C4-2B (cell line): ENCODE measurements around the gene SWI5.

Source experiments
- ZFX ChIP-seq: fragments of 450-650 bp; IDR thresholded peaks from 2 replicates; pipeline ENCODE4 v1.6.1; 2017
- TF ChIP-seq, protein P1 (sequence below): fragments of 450-650 bp; conservative IDR thresholded peaks from 2 replicates; pipeline ENCODE4 v1.5.1; 2017; ENCODE audit warnings: mild to moderate bottlenecking

DNA sequence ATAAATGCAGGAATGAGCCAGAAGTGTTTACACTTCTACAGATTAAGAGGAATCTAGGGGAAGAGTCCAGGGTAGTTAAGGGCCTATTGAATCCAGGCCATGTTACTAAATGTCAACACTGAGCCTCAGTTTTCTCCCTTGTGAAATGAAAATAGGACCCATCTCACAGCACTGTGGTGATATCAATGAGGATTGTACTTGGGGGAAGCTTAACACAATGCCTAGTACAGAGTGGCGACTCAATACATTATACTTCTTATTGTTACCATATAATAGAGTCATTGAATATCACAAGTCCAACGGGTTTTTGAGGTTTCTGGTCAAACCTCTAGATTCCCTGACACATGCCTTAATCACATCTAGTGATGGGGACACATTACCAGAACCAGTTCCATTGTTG lies 41.6 kb downstream of the SWI5 start:
- TF ChIP-seq, protein P1, sequence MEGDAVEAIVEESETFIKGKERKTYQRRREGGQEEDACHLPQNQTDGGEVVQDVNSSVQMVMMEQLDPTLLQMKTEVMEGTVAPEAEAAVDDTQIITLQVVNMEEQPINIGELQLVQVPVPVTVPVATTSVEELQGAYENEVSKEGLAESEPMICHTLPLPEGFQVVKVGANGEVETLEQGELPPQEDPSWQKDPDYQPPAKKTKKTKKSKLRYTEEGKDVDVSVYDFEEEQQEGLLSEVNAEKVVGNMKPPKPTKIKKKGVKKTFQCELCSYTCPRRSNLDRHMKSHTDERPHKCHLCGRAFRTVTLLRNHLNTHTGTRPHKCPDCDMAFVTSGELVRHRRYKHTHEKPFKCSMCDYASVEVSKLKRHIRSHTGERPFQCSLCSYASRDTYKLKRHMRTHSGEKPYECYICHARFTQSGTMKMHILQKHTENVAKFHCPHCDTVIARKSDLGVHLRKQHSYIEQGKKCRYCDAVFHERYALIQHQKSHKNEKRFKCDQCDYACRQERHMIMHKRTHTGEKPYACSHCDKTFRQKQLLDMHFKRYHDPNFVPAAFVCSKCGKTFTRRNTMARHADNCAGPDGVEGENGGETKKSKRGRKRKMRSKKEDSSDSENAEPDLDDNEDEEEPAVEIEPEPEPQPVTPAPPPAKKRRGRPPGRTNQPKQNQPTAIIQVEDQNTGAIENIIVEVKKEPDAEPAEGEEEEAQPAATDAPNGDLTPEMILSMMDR = no peak
- TF ChIP-seq ZFX = no peak
